GM21367 (cell line): ENCODE measurements around the gene ZNF76.

Source experiments
- ATAC-seq: cut with Tn5 transposase; IDR thresholded peaks from one replicate; pipeline ENCODE4 v1.9.1; 2021; ENCODE audit not compliant: unreplicated experiment

ZNF76 gene

GRCh38 chr6:35265523-35265922 lies 6.0 kb downstream of the ZNF76 start:
- no peak for ATAC-seq

GRCh38 chr6:35267446-35267845 lies 7.9 kb downstream of the ZNF76 start:
- ATAC-seq = no peak

GRCh38 chr6:35267897-35268296 lies 8.4 kb downstream of the ZNF76 start:
- no peak for ATAC-seq

GRCh38 chr6:35272005-35272404 lies 12.5 kb downstream of the ZNF76 start:
- ATAC-seq = no peak

DNA sequence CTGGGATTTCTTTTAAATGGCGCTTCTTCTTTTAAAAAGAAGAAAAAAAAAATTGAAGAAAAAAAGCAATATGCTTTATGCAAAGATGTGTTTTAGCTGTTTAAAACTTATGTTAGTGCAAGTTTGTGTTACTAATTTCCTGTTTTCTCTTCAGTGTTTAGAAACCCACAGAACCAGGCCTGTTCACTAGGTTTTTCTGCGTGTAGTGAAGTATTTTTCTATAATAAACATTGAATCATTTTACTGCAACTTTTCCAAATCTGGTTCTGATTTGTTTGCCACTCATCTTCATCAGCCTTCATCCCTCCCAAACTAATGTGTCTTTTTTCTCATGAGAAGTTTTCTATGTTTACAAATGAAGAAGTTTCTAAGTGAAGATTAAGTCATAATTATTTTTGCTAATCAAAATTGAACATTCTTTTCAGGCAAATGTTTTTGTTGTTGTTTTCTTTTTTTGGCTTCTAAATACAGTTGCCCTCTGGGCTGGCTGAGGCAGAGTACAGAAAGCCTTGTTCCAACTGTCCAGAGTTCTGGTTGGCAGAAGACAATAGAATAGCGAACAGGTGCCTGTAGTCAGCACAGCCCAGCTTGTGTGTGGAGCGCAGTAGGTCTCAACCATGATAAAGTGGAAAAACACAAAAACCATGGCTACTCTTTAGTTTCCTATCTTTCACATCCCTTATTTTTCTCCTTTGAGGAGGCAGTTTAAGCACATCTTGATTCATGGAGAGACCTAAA lies 14.5 kb downstream of the ZNF76 start:
- no peak for ATAC-seq

GRCh38 chr6:35275744-35276260 lies 16.3 kb downstream of the ZNF76 start:
- no peak for ATAC-seq

DNA sequence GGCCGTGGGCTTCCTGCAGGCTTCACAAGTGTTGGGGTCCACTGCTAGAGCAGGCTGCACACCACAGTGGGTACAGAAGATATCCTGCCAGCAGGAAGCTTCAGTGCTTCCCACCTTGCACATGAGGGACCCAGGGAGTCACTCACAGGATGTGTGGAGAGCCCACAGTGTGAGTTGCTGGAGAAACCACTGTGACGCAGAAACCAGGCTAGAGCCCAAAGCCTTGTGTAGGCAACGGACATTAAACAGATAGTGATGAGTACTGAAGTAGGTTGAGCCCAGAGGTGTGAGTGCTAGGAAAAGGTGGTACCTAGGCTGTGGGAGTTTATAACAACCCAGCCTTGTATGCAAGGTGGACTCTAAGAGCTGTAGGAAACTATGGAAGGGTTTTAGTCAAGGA lies 19.2 kb downstream of the ZNF76 start:
- ATAC-seq = no peak

DNA sequence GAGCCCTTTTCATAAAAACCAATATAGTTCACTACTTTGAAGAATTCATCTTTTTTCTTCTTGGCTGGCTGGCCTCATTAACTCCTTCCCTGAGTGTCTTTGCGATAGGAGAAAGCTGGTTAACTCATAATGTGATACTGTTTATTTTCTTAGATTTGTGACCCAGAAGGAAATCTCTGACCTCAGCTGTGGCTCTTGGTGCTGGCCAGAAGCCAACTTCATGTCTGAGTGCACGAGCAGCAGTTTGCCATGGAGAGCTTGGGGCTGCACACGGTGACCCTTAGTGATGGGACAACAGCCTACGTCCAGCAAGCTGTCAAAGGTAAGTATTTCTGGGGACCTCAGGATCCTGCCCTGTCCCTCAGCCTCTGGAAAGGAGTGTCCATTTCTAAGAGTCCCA lies 21.4 kb downstream of the ZNF76 start:
- ATAC-seq = no peak

DNA sequence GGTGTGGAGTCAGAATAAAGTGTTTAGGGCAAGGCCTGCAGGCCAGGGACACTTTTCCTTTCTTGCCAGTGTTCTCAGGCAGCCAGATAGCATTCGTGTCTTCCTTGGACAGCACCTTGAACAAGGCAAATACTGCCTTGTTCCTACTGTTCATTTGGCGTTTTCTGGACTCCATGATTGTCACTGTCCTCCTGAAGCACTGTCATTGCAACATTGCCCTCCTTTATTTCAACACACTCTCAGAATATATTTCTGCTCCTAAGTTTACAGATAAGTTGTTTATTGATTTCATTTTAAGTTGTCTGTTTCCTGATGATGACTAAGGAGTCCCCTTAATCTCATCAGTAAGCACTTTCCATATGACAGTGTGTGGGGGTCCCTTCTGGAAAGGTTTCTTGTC lies 22.9 kb downstream of the ZNF76 start:
- ATAC-seq = no peak

DNA sequence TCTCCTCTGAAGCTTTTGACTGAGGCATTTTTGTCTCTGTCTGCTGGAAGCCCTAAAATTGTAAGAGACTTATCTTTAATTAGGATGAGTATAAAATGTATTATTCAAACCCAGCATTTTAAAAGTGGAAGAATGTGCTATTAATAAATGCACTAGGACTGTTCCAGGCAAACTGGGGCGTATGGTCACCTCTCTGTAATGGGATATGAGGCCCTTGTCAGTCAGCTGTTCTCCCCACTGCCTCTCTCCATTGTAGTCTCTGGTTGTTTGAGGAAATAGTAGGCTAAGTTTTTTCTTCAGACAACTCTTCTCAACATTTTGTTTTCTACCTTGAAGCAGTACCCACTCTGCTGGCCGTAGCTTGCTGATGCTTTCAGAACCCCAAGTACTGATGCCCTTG lies 23.8 kb downstream of the ZNF76 start:
- ATAC-seq = no peak

DNA sequence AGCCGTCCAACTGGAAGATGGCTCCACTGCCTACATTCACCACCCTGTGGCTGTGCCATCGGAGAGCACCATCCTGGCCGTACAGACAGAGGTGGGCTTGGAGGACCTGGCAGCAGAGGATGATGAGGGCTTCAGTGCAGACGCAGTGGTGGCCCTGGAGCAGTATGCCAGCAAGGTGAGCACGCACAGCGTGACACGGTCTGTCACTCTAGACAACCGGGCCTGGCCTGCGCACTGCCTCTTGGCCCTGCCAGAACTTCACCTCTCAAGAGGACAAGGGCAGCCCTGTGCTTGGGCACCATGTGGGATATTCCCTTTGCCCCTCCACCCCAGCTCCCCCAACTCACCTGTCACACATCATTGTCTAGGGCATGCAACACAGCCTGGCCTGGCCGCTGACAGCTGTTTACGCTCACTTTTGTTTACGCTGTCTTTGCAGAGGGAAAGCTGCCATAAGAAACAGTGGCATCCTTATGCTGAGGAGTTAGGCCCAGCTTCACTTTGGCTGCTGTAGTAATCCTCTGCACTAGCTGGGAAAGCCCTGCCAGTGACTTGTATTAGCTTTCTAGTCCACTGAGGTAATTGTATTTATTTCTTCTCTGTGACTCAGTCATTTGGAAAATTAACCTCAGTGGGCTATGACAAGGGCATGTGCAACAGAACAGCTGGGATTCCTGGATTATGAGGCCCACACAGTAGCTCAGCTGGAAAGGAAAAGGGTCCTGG lies 28.3 kb downstream of the ZNF76 start:
- ATAC-seq = no peak

- no peak for ATAC-seq
Observed at GRCh38 chr6:35288834-35289233, 29.3 kb downstream of the ZNF76 start.

DNA sequence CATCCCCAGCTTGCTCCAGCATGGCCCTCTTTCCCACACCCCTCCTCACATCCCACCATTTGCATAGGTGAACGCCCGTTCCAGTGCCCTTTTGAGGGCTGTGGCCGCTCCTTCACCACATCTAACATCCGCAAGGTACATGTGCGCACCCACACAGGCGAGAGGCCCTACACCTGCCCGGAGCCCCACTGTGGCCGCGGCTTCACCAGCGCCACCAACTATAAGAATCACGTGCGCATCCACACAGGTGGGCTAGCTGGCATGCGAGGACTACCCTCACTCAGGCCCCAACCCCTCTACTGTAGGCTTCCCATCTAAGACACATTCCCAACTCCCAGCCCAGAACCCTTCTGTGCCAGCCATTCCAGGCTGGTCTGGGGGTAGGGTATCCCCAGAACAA lies 32.0 kb downstream of the ZNF76 start:
- no peak for ATAC-seq

DNA sequence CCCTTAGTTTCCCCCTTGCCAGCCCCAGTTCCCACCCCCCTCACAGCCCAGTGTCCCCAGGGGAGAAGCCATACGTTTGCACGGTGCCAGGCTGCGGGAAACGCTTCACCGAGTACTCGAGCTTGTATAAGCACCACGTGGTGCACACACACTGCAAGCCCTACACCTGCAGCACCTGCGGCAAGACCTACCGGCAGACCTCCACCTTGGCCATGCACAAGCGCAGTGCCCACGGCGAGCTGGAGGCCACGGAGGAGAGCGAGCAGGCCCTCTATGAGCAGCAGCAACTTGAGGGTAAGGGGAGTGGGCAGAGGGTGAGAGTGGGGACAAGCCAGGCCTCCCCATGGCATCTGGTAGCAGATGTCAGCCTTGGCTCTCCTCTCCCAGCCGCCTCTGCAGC lies 33.0 kb downstream of the ZNF76 start:
- ATAC-seq = no peak

GRCh38 chr6:35293681-35294080 lies 34.1 kb downstream of the ZNF76 start:
- no peak for ATAC-seq

DNA sequence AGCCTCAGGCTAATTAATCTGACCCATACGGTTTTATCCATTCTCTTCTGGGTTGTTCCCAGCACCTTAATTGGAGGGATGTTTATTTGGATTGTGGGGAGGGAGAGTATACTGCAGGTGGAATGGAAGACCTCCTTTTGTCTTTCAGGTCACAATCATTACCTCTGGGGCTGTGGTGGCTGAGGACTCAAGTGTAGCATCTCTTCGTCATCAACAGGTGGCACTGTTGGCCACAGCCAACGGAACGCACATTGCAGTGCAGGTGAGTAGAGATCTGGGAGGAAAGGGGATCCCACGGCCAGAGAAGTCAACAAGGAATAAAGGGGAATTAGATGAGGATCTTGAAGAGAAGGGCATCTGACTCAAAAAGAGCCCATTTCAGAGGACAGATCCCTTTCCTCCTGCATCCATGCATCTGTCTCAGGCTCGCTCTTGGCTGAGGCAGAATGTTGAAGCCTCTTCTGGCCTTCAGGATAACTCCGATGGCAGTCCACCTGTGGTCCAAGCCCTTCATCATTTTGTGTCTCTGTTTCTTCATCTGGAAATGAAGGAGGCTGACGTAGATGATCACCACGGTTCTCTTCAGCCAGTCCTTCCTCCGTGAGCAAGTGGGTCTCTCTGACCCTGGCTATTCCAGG lies 34.9 kb downstream of the ZNF76 start:
- ATAC-seq = no peak

GRCh38 chr6:35295036-35295435 lies 35.5 kb downstream of the ZNF76 start:
- ATAC-seq = no peak

GRCh38 chr6:35295521-35296315 lies 36.2 kb downstream of the ZNF76 start:
- no peak for ATAC-seq

GRCh38 chr6:35296931-35297600 lies 37.5 kb downstream of the ZNF76 start:
- no peak for ATAC-seq

DNA sequence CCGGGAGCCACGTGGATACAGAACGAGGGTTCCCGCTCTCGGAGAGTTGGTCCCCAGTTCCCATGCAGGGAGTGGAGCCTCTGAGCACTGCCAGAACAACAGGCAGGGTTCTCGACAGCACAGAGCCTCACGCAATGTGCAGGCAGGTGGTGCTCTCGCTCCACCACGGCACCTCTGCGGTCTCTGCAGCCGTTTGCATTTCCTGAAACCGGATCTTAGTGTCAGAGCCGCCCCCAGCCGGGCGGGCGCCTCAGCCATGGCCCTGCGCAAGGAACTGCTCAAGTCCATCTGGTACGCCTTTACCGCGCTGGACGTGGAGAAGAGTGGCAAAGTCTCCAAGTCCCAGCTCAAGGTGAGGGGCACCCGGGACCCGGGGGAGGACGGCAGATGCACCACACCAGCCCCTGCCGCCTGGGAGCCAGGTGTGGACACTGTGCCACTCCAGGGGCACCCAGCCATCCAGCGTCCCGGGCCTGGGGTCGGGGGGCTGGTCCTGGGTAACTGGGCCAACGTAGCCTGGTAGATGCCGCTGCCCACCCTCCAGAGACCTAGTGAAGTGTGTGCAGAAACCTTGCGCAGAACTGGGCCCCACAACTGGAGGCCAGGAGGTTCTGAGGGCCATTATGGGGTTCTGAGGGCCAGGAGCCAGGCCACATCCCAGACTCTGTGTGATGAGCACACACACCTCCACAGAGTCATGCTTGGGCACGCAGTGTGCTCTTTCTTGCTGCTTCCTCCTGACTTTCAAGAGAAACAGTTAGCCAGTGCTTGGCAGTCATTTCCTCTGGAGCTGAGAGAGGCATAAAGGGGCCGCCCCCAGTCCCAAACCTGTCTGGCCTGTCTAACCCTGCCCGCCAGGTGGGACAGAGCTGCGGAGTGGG lies 38.3 kb downstream of the ZNF76 start, which contains the start of gene DEF6:
DEF6 (plus strand) TSS at position 218 of the 881 bp plus-strand sequence; CDS start at position 257, 39 bp downstream.
- ATAC-seq = peak; percentile 58
